SH-SY5Y (cell line): ENCODE measurements around the gene ASAP2.

Experiments
- GATA2 ChIP-seq: IDR thresholded peaks from 2 replicates; pipeline ENCODE4 v1.6.1; 2011; ENCODE audit warnings: mild to moderate bottlenecking, low read depth, low read length
- GATA3 ChIP-seq: IDR thresholded peaks from 2 replicates; pipeline ENCODE4 v1.6.1; 2011; ENCODE audit warnings: low read depth, mild to moderate bottlenecking, low read length, moderate library complexity

ASAP2 gene

GRCh38 chr2:9342659-9343058, 136.0 kb downstream of the ASAP2 start:
- TF ChIP-seq GATA2 (no peak), GATA3 (no peak)

- TF ChIP-seq GATA2 (no peak), GATA3 (no peak)
Observed at GRCh38 chr2:9343524-9343923, 136.9 kb downstream of the ASAP2 start.

- no peak for TF ChIP-seq GATA2
- no peak for TF ChIP-seq GATA3
Observed at GRCh38 chr2:9344434-9344833, 137.8 kb downstream of the ASAP2 start.

GRCh38 chr2:9345343-9345742, 138.7 kb downstream of the ASAP2 start:
- TF ChIP-seq GATA2, result no peak
- no peak for TF ChIP-seq GATA3

- TF ChIP-seq GATA2, result no peak
- no peak for TF ChIP-seq GATA3
Observed at GRCh38 chr2:9345997-9346396, 139.4 kb downstream of the ASAP2 start.

GRCh38 chr2:9346885-9347284, 140.3 kb downstream of the ASAP2 start:
- TF ChIP-seq GATA2 (no peak), GATA3 (no peak)

GRCh38 chr2:9347411-9347881, 140.8 kb downstream of the ASAP2 start:
- TF ChIP-seq GATA2 (no peak), GATA3 (no peak)

GRCh38 chr2:9354318-9354717, 147.7 kb downstream of the ASAP2 start:
- TF ChIP-seq GATA2, result no peak

GRCh38 chr2:9355270-9355669, 148.7 kb downstream of the ASAP2 start:
- TF ChIP-seq GATA3 (no peak), GATA2 (no peak)

- TF ChIP-seq GATA2 (no peak), GATA3 (no peak)
Observed at GRCh38 chr2:9355716-9356115, 149.1 kb downstream of the ASAP2 start.

GRCh38 chr2:9356261-9356660, 149.6 kb downstream of the ASAP2 start:
- TF ChIP-seq GATA3, result no peak
- TF ChIP-seq GATA2, result no peak

- TF ChIP-seq GATA2 (no peak), GATA3 (no peak)
Observed at GRCh38 chr2:9358846-9359245, 152.2 kb downstream of the ASAP2 start.

- TF ChIP-seq GATA2 (no peak), GATA3 (no peak)
Observed at GRCh38 chr2:9359463-9359862, 152.9 kb downstream of the ASAP2 start.

GRCh38 chr2:9360110-9360509, 153.5 kb downstream of the ASAP2 start:
- TF ChIP-seq GATA2 (no peak), GATA3 (no peak)

GRCh38 chr2:9360701-9361100, 154.1 kb downstream of the ASAP2 start:
- TF ChIP-seq GATA3 (no peak), GATA2 (no peak)

GRCh38 chr2:9364373-9364772, 157.8 kb downstream of the ASAP2 start:
- no peak for TF ChIP-seq GATA3
